OCI-LY1 (cell line): ENCODE data around the gene PIM3.
A peak's percentile ranks its signal among the peaks of the same experiment; 100 is the strongest.

ENCODE experiments used
- H2AFZ ChIP-seq: fragments of 200-600 bp; sonication (generic), shearing (Covaris generic); 2 replicates; pipeline ENCODE4 v1.6.0; 2014; ENCODE audit warnings: antibody characterized with exemption, mild to moderate bottlenecking, low read length
- H3F3A ChIP-seq: fragments of 200-600 bp; sonication (generic), shearing (Covaris generic); 2 replicates; pipeline ENCODE4 v1.6.0; 2014; ENCODE audit warnings: mild to moderate bottlenecking, antibody characterized with exemption, low read length, moderate library complexity; ENCODE audit not compliant: insufficient read depth
- H3K27ac ChIP-seq: fragments of 200-600 bp; sonication (generic); 2 replicates; pipeline ENCODE4 v1.5.1; 2014; ENCODE audit warnings: low read length, mixed run types, mild to moderate bottlenecking, low read depth; ENCODE audit not compliant: poor library complexity, severe bottlenecking
- H3K27me3 ChIP-seq: fragments of 200-600 bp; sonication (generic); 2 replicates; pipeline ENCODE4 v1.6.0; 2014; ENCODE audit warnings: antibody characterized with exemption, mild to moderate bottlenecking, low read length, moderate library complexity; ENCODE audit not compliant: insufficient read depth
- H3K36me3 ChIP-seq: fragments of 200-600 bp; sonication (generic); 2 replicates; pipeline ENCODE4 v1.6.1; 2014; ENCODE audit warnings: mild to moderate bottlenecking, antibody characterized with exemption, low read length, moderate library complexity, mixed read lengths; ENCODE audit not compliant: insufficient read depth
- H3K4me1 ChIP-seq: fragments of 200-600 bp; sonication (generic); 2 replicates; pipeline ENCODE4 v1.5.1; 2014; ENCODE audit warnings: mild to moderate bottlenecking, low read length, moderate library complexity; ENCODE audit not compliant: insufficient read depth, severe bottlenecking
- H3K4me2 ChIP-seq: fragments of 200-600 bp; sonication (generic), shearing (Covaris generic); 2 replicates; pipeline ENCODE4 v1.6.1; 2014; ENCODE audit warnings: low read length
- H3K4me3 ChIP-seq: fragments of 200-600 bp; sonication (generic); 2 replicates; pipeline ENCODE4 v1.5.1; 2014; ENCODE audit warnings: low read length, low read depth, mild to moderate bottlenecking, mixed read lengths; ENCODE audit not compliant: poor library complexity, severe bottlenecking
- H3K79me2 ChIP-seq: fragments of 200-600 bp; shearing (Covaris generic); 2 replicates; pipeline ENCODE4 v1.6.1; 2016; ENCODE audit warnings: mixed run types, low read length, mixed read lengths; ENCODE audit not compliant: insufficient read depth
- H3K9ac ChIP-seq: fragments of 200-600 bp; sonication (generic), shearing (Covaris generic); 2 replicates; pipeline ENCODE4 v1.6.1; 2014; ENCODE audit warnings: mild to moderate bottlenecking, low read length, mixed read lengths
- H3K9me2 ChIP-seq: fragments of 200-600 bp; sonication (generic), shearing (Covaris generic); 2 replicates; pipeline ENCODE4 v1.6.1; 2014; ENCODE audit warnings: low read depth, mild to moderate bottlenecking, low read length, mixed read lengths
- H3K9me3 ChIP-seq: fragments of 200-600 bp; shearing (Covaris generic); 2 replicates; pipeline ENCODE4 v1.6.1; 2014; ENCODE audit warnings: low read length, mixed read lengths
- H4K20me1 ChIP-seq: fragments of 200-600 bp; sonication (generic), shearing (Covaris generic); 2 replicates; pipeline ENCODE4 v1.6.0; 2016; ENCODE audit warnings: mild to moderate bottlenecking, low read length; ENCODE audit not compliant: insufficient read depth
- CTCF ChIP-seq: fragments of 200-600 bp; sonication (generic), shearing (Covaris generic); IDR thresholded peaks from 2 replicates; pipeline ENCODE4 v1.5.1; 2017; ENCODE audit warnings: mild to moderate bottlenecking, antibody characterized with exemption, low read length, moderate library complexity, mixed read lengths
- EZH2 ChIP-seq: fragments of 200-600 bp; sonication (generic), shearing (Covaris generic); IDR thresholded peaks from 2 replicates; pipeline ENCODE4 v1.8.0; 2017; ENCODE audit warnings: borderline replicate concordance, mixed run types, mild to moderate bottlenecking, antibody characterized with exemption, low read length, moderate library complexity, mixed read lengths

PIM3 gene

GRCh38 chr22:49916831-49917230 is 43.7 kb upstream of the PIM3 start:
- peaks cover 38% of the 10 kb centered on the region; the same call in 1 of the 2 replicates for H3K36me3 ChIP-seq
- H3K4me3 ChIP-seq, result peak overlapping the region; percentile 92
- H4K20me1 ChIP-seq, result no peaks in the 10 kb centered on the region
- peaks cover 3% of the 10 kb centered on the region; the same call in 1 of the 2 replicates for H3K79me2 ChIP-seq
- peaks cover 39% of the 10 kb centered on the region for H3K4me1 ChIP-seq
- no peaks in the 10 kb centered on the region for H3K27me3 ChIP-seq
- peak overlapping the region; percentile 77; the same call in 1 of the 2 replicates for H3K9ac ChIP-seq
- peak overlapping the region; percentile 88 for H3K4me2 ChIP-seq
- H3F3A ChIP-seq, result no peaks in the 10 kb centered on the region
- TF ChIP-seq CTCF (no peak), EZH2 (no peak)
- H3K9me3 ChIP-seq, result no peaks in the 10 kb centered on the region
- H3K9me2 ChIP-seq, result no peaks in the 10 kb centered on the region
- peak overlapping the region; percentile 45 for H3K27ac ChIP-seq
- H2AFZ ChIP-seq, result no peak overlapping the region

GRCh38 chr22:49917974-49918910 is 42.3 kb upstream of the PIM3 start, which contains the start of the genes ALG12 and CRELD2:
ALG12 (minus strand) TSS chr22:49918438; CDS start chr22:49913765, 4,673 bp downstream.
CRELD2 (plus strand) TSS chr22:49918634; CDS start chr22:49918770, 136 bp downstream.
- H3K27me3 ChIP-seq, result no peaks in the 10 kb centered on the region
- peaks cover 52% of the 10 kb centered on the region for H3K4me1 ChIP-seq
- H3K9me2 ChIP-seq, result no peaks in the 10 kb centered on the region
- no peak within 1 kb of the TSS for H2AFZ ChIP-seq
- H4K20me1 ChIP-seq, result no peaks in the 10 kb centered on the region
- H3K27ac ChIP-seq, result peak within 1 kb of the TSS; percentile 46
- H3F3A ChIP-seq, result no peaks in the 10 kb centered on the region
- H3K79me2 ChIP-seq, result peaks cover 3% of the 10 kb centered on the region; the same call in 1 of the 2 replicates
- no peaks in the 10 kb centered on the region for H3K9me3 ChIP-seq
- peak within 1 kb of the TSS; percentile 99 for H3K4me2 ChIP-seq
- TF ChIP-seq CTCF, result no peak
- TF ChIP-seq EZH2, result no peak
- H3K36me3 ChIP-seq, result peaks cover 28% of the 10 kb centered on the region; the same call in 1 of the 2 replicates
- H3K4me3 ChIP-seq, result peak within 1 kb of the TSS; percentile 92
- H3K9ac ChIP-seq, result peak within 1 kb of the TSS; percentile 90

- H3K4me2 ChIP-seq, result peak overlapping the region; percentile 99
- H3K36me3 ChIP-seq, result peaks cover 23% of the 10 kb centered on the region; the same call in 1 of the 2 replicates
- TF ChIP-seq EZH2 (no peak), CTCF (no peak)
- H3K9ac ChIP-seq, result peak overlapping the region; percentile 90
- no peaks in the 10 kb centered on the region for H3K9me2 ChIP-seq
- no peaks in the 10 kb centered on the region for H4K20me1 ChIP-seq
- no peaks in the 10 kb centered on the region for H3F3A ChIP-seq
- H3K4me3 ChIP-seq, result peak overlapping the region; percentile 92
- H3K27me3 ChIP-seq, result no peaks in the 10 kb centered on the region
- peaks cover 3% of the 10 kb centered on the region; the same call in 1 of the 2 replicates for H3K79me2 ChIP-seq
- H3K9me3 ChIP-seq, result no peaks in the 10 kb centered on the region
- peak overlapping the region; percentile 38 for H3K27ac ChIP-seq
- peaks cover 62% of the 10 kb centered on the region for H3K4me1 ChIP-seq
- H2AFZ ChIP-seq, result no peak overlapping the region
Measured at GRCh38 chr22:49918911-49919881, 41.4 kb upstream of the PIM3 start.
